22Rv1 (cell line): ENCODE data around the gene RNF111.

Experiments
- ZFX ChIP-seq: fragments of 450-650 bp; IDR thresholded peaks from 2 replicates; pipeline ENCODE4 v1.6.1; 2017; ENCODE audit warnings: antibody characterized with exemption, borderline replicate concordance
- TF ChIP-seq, protein P1 (sequence below): fragments of 450-650 bp; IDR thresholded peaks from 2 replicates; pipeline ENCODE4 v1.5.1; 2017; ENCODE audit warnings: mild to moderate bottlenecking

DNA sequence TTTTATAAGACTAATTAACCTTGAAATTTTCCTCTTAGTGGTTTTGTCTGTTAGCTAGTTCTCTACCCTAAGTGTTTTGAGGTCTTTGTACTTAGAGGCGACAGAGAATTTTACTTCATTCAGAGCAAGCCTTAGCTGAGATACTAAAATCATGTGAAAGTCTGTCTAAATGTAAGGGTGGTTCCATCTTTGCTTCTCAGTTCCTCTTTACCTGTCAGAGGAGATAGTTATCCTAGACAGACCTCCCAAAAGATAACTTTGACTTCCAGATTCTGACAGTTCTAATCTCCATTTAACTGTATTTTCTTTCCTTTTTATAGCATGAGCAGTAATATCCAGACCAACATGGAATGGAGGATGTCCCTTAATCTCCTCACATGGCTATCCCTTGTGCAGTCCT, 34.7 kb downstream of the RNF111 start:
- TF ChIP-seq, protein P1, sequence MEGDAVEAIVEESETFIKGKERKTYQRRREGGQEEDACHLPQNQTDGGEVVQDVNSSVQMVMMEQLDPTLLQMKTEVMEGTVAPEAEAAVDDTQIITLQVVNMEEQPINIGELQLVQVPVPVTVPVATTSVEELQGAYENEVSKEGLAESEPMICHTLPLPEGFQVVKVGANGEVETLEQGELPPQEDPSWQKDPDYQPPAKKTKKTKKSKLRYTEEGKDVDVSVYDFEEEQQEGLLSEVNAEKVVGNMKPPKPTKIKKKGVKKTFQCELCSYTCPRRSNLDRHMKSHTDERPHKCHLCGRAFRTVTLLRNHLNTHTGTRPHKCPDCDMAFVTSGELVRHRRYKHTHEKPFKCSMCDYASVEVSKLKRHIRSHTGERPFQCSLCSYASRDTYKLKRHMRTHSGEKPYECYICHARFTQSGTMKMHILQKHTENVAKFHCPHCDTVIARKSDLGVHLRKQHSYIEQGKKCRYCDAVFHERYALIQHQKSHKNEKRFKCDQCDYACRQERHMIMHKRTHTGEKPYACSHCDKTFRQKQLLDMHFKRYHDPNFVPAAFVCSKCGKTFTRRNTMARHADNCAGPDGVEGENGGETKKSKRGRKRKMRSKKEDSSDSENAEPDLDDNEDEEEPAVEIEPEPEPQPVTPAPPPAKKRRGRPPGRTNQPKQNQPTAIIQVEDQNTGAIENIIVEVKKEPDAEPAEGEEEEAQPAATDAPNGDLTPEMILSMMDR: no peak
- no peak for TF ChIP-seq ZFX
